ENCODE measurements around the gene SLC16A3. TPM values are rescaled to one million over a fixed set of nuclear protein-coding genes. Genes with fewer than 3 reads are reported as not detected.

SLC16A3 gene
- 27.8 and 29.8 TPM in 2 replicates for total RNA-seq (ENCODE audit: low replicate concordance)
- long read RNA-seq, full-length matches to known transcripts = 4 of 7 reads
- long read RNA-seq, partial matches to known transcripts = 0 of 7 reads
- long read RNA-seq, other reads (novel, unspliced or antisense) = 3 of 7 reads

- H3K4me3 Mint-ChIP-seq = peak within 1 kb of the TSS; percentile 77
- no peak for TF ChIP-seq CTCF (conservative IDR thresholded peaks at IDR 0.05)
- H3K4me1 Mint-ChIP-seq (ENCODE audit: unreplicated experiment) = no peaks in the 10 kb centered on the region
- no peak for DNase-seq (ENCODE audit: extremely low spot score, unreplicated experiment)
- no peaks in the 10 kb centered on the region for H3K36me3 Mint-ChIP-seq
- no peaks in the 10 kb centered on the region for H3K9me3 Mint-ChIP-seq
- peak within 1 kb of the TSS; percentile 58 for H3K27ac Mint-ChIP-seq
- peaks cover 9% of the 10 kb centered on the region for H3K27me3 Mint-ChIP-seq
Observed at GRCh38 chr17:82228842-82229697, at the start of gene SLC16A3. Gene SLC16A3, plus strand, starts transcription at chr17:82229042. Its CDS starts 6,967 bp downstream, at chr17:82236009.

GRCh38 chr17:82179412-82179811 lies 49.4 kb upstream of the SLC16A3 start:
- H3K36me3 Mint-ChIP-seq = peaks cover 20% of the 10 kb centered on the region
- H3K27ac Mint-ChIP-seq = no peak overlapping the region
- peaks cover under 1% of the 10 kb centered on the region for H3K4me1 Mint-ChIP-seq (ENCODE audit: unreplicated experiment)
- H3K9me3 Mint-ChIP-seq = no peaks in the 10 kb centered on the region
- no peaks in the 10 kb centered on the region for H3K27me3 Mint-ChIP-seq
- DNase-seq (ENCODE audit: extremely low spot score, unreplicated experiment) = no peak
- TF ChIP-seq CTCF (conservative IDR thresholded peaks at IDR 0.05) = no peak
- no peak overlapping the region for H3K4me3 Mint-ChIP-seq

- no peaks in the 10 kb centered on the region for H3K9me3 Mint-ChIP-seq
- H3K4me1 Mint-ChIP-seq (ENCODE audit: unreplicated experiment) = no peaks in the 10 kb centered on the region
- H3K27me3 Mint-ChIP-seq = no peaks in the 10 kb centered on the region
- peaks cover 17% of the 10 kb centered on the region for H3K36me3 Mint-ChIP-seq
- DNase-seq (ENCODE audit: extremely low spot score, unreplicated experiment) = no peak
- no peak for TF ChIP-seq CTCF (conservative IDR thresholded peaks at IDR 0.05)
- no peak overlapping the region for H3K4me3 Mint-ChIP-seq
- no peak overlapping the region for H3K27ac Mint-ChIP-seq
Observed at GRCh38 chr17:82179946-82180475, 48.8 kb upstream of the SLC16A3 start.

- TF ChIP-seq CTCF (conservative IDR thresholded peaks at IDR 0.05) = no peak
- DNase-seq (ENCODE audit: extremely low spot score, unreplicated experiment) = no peak
- Mint-ChIP-seq H3K27ac (no peak overlapping the region), H3K27me3 (no peaks in the 10 kb centered on the region), H3K4me1 (ENCODE audit: unreplicated experiment) (no peaks in the 10 kb centered on the region), H3K36me3 (peaks cover 12% of the 10 kb centered on the region), H3K4me3 (no peak overlapping the region), H3K9me3 (no peaks in the 10 kb centered on the region)
Observed at GRCh38 chr17:82180776-82181528, 47.9 kb upstream of the SLC16A3 start.

- Mint-ChIP-seq H3K4me1 (ENCODE audit: unreplicated experiment) (no peaks in the 10 kb centered on the region), H3K27ac (no peak overlapping the region), H3K36me3 (peaks cover 10% of the 10 kb centered on the region), H3K27me3 (no peaks in the 10 kb centered on the region), H3K9me3 (no peaks in the 10 kb centered on the region), H3K4me3 (no peak overlapping the region)
- TF ChIP-seq CTCF (conservative IDR thresholded peaks at IDR 0.05) = no peak
- no peak for DNase-seq (ENCODE audit: extremely low spot score, unreplicated experiment)
Observed at GRCh38 chr17:82184761-82185160, 44.1 kb upstream of the SLC16A3 start.

Measured in type B pancreatic cell (in vitro differentiated cells).